Central memory CD4-positive, alpha-beta T cell (primary cell): ENCODE results near the gene SBK2.

Source experiments
- DNase-seq: peaks from one replicate; pipeline ENCODE4 v3.0.0; 2022

Gene SBK2

DNA sequence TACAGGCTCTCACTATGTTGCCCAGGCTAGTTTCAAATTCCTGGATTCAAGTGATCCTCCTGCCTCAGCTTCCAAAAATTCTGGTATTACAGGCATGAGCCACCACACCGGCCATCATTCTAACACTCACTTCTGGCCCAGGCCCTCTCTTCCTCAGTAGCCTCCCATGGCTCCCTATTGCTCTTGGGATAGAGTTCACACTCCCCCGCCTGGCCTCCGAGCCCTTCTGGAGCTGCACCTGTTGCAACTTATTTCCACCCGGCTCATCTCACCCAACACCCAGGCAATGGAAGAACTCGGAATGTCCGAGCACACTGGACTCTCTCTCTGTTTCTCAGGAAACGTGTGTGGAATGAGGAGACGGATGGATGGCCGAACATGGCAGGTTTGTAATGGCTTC is 17.4 kb upstream of the SBK2 start:
- DNase-seq, result no peak

DNA sequence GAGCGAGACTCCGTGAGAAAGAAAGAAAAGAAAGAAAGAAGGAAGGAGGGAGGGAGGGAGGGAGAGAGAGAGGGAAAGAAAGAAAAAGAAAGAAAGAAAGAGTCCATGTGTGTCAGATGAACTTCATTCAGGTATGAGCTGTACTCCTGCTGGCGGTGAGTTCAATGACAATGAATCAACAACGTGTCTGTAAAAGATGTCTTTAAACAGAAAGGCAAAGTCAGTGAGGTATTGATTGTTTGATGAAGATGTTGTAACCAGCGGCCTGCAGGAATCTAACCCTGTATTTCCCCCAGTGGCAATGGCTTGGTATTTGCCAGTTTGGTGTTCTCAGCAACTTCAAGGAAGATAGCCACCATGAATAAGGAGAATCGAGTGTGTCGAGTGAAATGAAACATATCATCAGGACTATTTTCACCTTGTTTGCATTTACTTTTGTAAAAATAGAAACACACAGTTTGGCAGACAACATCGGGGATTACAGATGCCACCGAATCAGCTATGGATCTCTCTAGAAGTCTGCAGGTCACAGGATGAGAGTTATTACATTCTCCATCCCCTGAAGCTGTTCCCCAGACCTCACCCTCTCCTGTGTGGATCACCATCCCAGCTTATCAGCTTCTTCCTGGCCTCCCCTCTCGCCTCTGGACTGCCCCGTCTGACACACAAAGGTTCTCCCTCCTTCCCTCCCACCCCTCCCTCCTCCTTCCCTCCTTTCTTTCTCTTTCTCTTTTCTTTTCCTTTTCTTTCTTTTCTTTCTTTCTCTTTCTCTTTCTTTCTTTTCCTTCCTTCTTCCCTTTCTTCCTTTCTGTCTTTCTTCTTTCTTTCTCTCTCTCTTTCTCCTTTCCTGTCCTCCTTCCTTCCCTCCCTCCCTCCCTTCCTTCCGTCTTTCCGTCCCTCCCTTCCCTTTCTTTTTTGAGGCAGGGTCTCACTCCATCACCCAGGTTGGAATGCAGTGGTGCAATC is 16.6 kb upstream of the SBK2 start:
- DNase-seq, result no peak

DNA sequence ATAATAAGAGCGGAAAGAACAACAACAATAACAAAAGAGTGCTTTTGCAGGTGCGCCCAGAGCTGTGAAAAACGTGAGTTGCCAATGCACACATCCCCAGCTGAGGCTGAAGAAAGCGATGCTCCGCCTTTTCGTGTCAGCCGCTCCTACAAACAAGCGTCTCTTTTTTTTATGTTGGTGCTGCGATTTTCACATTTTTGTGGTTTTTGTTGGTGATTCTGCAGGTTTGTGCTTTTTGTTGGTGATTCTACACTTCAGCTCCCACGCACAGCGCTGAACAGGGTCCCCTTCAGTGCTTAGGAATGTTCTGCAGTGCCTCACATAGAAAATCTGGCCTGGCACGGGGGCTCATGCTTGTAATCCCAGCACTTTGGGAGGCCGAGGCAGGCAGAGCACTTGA is 15.7 kb upstream of the SBK2 start:
- DNase-seq, result no peak

DNA sequence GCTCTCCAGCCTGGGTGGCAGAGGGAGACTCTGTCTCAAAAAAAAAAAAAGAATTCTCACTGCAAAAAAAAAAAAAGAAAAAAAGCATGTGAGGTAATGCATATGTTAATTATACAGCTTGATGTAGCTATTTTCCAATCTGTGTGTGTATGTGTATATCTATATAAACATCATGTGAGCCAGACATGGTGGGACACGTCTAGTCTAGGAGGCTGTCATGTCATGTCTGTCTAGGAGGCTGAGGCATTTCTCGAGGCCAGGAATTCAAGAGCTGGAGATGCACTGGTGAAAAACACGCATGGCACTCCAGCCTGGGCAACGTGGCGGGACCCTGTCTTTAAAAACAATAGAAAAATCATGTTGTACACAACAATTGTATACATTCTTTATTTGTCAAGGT is 15.3 kb upstream of the SBK2 start:
- no peak for DNase-seq

DNA sequence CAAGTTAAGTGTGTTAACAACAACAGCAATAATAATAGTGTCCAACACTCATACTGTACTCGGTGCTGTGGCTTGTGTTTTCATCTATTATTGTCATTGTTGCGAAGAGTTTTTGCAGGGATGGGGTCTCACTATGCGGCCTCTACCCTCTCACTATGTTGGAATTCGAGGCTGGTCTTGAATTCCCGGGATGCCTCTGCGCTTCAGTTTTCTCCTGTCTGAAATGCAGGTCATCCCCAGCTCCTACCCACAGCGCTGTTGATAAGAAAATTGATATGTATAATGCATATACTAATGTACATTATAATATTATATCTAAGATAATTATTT is 13.4 kb upstream of the SBK2 start:
- DNase-seq, result no peak

DNA sequence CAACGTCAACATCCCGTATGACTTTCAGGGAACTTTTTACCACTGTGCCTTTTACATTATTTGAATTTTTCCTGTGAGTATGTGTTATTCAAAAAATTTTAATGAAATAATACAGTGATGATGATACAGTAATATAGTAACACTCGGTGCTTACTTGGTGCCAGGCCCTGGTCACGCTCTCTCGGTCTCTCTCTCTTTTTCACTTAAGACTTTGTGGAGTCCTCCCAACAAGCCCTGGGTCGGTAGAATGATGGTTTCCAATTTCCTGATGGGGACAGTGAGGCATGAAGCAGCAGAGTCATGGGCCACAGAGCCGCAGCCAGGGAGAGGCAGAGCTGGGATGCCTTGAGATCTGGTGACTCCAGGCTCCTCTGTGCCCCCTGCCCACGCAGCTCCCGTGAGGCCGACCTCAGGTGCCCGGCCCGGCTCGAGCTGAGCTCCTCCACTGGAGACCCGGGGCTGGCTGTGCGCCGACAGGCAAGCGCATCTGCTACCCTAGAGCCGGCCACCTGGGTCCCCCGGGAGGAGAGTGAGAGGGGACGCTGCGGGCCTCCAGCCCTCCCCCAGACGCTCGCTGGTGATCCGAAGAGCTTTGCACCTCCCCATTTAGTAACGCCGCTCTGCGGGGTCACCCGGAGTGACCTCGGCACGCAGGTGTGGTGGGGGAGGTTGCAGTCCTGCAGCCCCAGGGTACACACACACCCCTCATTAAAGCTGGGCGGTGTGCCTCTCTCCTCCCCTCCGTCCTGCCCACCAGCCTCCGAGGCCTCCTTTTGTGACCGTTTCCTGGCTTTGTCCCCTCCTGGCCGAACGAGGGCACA is 12.8 kb upstream of the SBK2 start:
- DNase-seq, result no peak

DNA sequence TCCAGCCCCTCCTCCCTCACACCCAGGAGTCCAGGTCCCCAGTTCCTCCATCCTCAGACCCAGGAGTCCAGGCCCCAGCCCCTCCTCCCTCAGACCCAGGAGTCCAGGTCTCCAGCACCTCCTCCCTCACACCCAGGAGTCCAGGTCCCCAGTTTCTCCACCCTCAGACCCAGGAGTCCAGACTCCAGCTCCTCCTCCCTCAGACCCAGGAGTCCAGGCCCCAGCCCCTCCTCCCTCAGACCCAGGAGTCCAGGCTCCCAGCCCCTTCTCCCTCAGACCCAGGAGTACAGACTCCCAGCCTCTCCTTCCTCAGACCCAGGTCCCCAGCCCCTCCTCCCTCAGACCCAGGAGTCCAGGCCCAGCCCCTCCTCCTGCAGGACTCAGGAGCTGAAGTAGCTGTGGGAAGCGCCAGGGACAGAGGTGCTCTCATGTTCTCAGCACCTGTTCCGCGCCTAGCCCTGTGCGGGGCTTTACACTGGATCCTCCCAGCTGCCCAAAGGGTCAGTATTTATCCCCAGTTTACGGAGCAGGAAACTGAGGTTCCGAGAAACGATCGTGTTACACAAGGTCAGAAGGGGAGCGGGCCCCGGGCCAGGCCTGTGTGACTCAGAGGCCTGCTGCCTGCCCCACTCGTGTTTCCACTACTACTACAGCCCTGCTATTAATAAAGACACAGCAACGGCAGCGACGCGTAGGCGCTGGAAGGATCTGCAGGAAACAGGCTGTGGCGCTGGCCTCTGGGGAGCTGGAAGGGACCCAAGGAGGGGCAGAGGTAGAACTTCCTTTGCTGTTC is 10.1 kb upstream of the SBK2 start:
- no peak for DNase-seq

DNA sequence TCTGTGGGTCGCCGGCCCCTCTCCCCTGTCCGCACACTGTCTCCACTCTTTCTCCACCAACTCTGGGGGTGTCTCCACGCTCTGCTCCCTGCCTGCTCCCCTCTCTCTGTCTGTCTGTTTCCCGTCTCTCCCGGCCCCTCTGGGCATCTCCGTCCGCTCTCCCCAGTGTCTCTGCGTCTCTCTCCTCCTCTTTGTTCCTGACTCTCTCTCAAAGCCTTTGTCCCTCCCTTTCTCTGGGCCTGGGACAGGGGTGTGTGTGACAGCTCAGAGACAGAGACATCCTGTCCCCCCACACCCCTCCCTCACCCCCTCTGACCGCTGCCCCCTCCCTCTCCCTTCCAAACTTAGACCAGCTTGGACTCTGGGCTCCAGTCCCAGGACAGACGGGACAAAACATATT is 9.1 kb upstream of the SBK2 start:
- no peak for DNase-seq

DNA sequence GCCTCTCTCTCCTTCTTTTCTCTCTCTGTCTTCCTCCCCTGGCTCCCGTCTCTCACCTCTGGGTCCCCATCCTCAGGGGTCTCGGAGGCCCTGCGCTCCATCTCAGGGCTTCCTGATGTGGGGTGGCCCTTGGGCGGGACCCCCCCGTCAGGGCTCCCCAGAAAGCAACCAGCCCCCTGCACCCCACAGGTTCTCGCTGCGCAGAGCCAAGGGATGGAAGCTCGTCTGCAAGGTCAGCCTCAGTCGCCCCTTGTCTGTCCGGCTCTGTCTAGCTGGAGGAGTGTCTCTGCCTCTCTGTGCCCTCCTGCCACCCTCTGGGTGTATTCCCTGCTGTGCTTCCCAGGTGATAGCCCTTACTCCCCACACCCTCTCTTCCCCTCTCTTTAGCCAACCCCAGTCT is 8.5 kb upstream of the SBK2 start, which contains the start of gene SBK3:
SBK3 (minus strand) TSS at position 101 of the 400 bp plus-strand sequence; CDS start at position 101, 0 bp downstream.
- DNase-seq, result no peak

DNA sequence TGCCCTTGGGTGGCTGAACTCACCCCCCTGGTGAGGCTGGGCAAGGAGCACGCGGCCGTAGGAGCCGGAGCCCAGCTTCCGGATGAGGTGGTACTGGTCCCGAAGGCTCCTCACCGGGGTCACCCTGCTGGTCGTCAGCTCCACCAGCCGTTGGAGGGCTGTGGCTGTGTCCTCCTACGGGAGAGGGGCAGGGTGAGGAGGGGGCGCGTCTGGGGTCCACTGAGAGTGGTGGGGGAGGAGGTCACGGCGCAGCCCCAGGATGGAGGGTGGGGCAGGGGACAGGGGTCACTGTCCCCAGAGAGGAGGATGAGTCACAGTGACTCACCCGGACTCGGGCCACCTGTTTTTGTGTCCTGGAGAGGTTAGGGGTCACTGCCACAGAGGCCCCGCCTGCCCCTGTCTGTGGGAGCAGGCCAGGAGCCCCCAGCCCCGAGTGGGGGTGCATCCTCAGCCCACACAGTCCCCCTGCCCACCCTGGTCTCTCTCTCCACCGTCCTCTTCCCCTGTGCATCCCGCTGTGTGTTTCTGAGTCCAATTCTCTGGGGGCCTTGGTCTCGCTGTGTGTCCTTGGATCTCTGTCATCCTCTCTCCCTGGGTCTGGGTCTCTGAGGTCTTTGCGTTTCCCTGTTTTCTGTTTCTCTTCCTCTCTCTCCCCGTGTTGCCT is 8.0 kb upstream of the SBK2 start:
- DNase-seq, result no peak

DNA sequence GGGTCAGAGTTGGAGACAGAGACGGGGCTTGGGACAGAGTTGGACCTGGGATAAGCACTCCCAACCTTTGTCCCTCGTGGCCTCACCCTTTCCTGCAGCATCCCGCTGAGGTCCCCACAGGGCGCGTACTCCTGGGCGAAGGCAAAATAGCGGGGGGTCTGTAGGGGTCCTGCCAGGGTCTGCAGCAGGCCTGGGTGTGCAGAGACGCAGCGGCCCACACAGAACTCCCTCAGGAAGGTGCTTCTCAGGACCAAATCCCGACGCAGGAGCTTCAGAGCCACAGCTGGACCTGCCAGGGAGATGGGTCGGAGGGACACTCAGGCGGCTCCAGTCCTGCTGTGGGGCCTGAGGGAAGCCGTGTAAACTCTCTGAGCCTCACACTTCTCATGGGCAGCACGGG is 7.1 kb upstream of the SBK2 start:
- DNase-seq, result no peak

DNA sequence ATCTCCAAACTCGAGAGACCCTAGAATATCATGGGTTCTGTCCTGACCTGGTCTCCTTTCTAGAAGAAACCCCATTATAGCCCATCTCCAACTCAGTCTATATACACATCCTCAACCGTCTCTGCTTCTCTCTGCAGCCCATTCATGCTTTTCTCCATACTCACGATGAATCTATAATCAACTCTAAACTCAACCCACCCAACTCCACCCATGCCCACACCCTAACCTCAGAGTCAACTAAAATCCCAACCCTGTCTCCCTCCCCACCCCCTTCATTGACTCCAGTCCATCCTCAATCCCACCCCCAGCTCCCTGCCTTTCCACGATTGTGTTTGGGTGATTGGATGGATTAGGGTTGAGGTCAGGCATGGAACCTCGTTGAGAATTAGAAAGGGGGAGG is 6.6 kb upstream of the SBK2 start:
- DNase-seq, result no peak

DNA sequence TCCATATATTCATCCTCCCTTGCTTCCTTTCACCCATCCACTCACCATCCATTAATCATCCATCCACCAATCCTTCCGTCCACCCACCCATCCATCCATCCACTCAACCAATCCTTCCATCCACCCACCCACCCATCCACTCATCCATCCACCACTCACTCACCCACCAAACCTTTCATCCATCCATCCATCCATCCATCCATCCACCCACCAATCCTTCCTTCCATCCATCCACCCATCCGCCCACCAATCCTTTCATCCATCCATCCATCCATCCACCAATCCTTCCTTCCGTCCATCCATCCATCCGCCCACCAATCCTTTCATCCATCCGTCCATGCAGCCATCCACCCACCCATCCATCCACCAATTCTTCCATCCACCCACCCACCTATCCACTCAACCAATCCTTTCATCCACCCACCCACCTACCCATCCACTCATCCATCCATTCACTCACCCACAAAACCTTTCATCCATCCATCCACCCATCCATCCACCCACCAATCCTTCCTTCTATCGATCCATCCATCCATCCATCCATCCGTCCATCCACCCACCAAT is 5.4 kb upstream of the SBK2 start:
- no peak for DNase-seq

DNA sequence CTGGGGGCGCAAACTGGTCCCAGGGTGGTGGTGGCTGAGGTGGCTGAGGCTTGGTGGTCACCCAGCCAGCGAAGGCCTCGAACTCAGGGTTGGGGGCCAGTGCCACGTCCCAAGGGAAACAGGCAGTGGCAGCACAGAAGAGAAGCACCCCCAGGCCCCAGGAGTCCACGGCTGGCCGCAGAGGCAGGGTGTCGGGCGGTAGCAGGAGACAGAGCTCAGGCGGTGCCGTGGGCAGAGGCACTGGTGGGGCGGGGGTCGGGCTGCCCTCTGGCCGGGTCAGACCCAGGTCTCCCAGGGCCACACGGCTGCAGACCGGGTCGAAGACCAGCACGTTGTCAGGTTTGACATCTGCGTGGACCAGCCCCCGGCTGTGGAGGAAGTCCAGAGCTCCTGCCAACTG is 4.2 kb upstream of the SBK2 start:
- DNase-seq, result no peak

DNA sequence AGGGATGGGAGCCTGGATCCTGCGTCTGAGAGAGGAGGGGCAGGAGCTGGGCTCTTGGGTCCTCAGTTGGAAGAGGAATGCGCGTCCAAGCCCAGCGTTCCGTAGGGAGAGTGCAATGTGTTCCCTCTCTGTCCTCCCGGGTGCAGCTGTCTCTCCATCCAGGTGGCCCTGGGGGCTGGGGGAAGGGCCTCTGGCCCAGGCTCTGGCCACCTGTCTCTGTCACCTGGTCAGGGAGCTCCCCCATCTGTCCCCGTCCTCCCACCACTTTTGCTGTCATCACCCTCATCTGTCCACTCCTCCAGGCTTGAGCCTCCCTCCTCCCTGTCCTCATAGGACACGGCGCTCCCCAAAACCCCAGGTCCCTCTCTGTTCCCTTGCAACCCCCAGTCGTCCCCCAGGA is 3.7 kb upstream of the SBK2 start:
- no peak for DNase-seq

DNA sequence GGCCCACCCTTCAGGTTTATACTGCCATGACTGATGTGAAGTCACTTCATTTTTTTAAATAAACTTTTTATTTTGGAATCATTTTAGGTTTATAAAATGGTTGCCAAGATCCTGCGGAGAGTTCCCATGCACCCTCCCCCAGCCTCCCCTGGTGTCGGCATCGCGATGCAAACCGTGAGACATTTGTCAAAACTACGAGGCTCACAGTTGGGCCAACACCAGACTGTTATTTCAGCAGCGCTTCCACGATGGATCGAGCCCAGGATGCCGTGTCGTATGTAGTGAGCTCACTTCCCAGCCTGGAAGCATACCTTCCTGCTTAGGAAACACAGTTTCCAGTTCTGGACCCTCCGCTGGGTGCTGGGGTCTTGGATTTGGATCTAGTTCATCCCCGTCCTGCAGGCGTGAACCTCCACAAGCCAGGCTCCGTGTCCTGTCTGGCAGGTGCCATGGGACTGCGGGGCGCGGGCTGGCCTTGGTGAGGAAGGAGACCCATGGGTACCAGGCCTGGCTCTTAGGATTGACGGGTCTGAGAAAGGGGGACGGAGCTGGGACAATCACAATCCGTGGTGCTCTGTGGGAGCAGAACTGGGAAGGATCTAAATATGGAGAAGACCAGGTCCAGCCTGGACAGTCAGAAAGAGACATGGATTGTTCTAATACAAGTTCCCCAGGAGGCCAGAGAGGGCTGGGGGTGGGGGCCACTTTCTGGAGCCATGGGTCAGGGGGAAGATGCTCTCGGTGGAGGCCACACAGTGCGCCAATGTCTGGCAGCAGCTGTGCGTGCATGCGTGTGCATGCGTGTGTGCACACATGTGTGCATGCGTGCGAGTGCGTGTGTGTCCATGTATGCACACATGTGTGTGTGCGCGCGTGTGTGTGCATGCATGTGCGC is 2.4 kb upstream of the SBK2 start:
- DNase-seq, result no peak

DNA sequence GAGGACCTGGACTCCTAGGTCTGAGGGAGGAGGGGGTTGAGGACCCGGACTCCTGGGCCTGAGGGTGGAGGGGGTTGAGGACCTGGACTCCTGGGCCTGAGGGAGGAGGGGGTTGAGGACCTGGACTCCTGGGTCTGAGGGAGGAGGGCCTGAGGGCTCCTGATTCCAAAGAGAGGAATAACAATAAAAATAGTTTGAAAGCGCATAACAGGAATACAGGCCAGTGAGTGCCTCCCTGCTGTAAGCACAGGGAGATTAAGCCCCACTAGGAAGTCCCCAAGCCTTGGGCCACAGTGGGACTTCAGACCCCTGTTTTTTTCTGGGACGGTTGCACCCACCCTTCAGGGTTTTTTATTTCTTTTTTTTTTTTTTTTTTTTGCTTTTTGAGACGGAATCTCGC is 1.2 kb upstream of the SBK2 start:
- DNase-seq, result no peak

DNA sequence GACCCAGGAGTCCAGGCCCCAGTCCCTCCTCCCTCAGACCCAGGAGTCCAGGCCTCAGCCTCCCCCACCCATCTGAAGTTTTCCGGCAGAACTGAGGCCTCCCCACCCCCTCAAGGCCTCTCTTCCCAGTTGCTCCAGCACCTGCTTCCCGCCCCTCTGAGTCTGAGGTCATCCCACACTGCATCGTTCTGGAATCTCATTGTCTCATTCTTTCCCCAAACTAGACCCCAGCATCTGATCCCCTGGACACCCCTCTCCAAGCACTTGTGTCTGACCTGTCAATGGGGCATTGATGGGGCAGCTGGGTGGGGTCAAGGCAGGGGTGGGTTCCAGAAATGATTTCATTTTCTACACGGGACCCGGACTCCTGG is 793 bp upstream of the SBK2 start:
- no peak for DNase-seq

DNA sequence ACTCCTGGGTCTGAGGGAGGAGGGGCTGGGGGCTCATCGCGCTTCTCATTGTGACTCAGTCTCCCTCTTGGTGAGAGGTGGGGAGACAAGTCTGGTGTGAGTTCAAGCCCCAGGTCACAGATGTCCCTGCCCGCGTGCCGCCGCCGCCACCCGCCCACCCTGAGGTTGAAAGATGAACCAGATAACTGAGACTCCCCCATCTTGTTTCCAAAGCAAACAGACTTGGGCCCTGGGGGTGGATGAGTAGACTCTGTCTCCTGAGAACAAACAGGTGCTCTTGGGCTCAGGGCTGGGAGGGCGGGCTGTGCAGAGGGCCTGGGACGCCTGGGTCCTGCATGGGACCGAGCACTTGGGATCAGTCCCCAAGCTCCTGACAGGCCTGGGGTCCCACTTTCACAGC is 567 bp downstream of the SBK2 start:
- no peak for DNase-seq

DNA sequence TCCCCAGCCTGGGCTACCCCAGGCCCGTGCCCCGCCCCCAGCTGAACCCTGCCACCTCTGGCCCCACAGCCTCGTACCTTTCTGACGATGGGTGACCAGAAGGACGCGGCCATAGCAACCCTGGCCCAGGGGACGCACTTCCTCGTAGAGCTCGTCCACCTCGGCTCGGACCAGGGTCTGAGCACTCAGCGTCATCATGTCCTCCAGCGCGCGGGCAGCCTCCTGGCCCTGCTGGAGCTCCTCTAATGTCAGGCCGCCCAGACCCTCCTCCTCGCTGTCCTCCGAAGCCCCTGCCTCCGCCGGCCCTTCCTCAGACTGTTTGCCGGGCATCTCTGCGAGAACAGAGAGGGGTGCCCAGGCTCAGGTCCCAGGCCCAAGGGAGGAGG is 975 bp downstream of the SBK2 start:
- no peak for DNase-seq
